K562 (cell line): ENCODE data around the gene ARHGAP18. TPM values are rescaled to one million over a fixed set of nuclear protein-coding genes. Genes with fewer than 3 reads are reported as not detected.

Source experiments
- ATAC-seq: fragments of 200-7000 bp; cut with Tn5 transposase; 3 replicates; pipeline ENCODE4 v1.9.1; 2020; ENCODE audit warnings: moderate library complexity
- BruUV-seq: library from RNA; stranded (reverse); fragments of 400-500 nt; replicated peaks from 2 replicates; lab custom pipeline; 2021; lab: Mats Ljungman, UMichigan
- CTCF ChIA-PET: fragments of 300-600 bp; formaldehyde crosslinking; extraction: SDS; loops from one replicate; lab custom pipeline; 2021; ENCODE audit warnings: low intra/inter-chr PET ratio; lab: Yijun Ruan, JAX
- POLR2A ChIA-PET: fragments of 300-600, 350-650 bp; sonication (Branson Sonifier 250); formaldehyde crosslinking; extraction: SDS; loops from one replicate; lab custom pipeline; 2021; ENCODE audit warnings: antibody characterized with exemption, inconsistent platforms; lab: Yijun Ruan, JAX
- DNase-seq, 4 experiments: peaks; one replicate each; pipeline versions ENCODE4 v3.0.0 to v3.0.0-alpha.2; 2011 to 2018; ENCODE audit warnings: low spot score in 3 of 4, mixed read lengths in 3 of 4; ENCODE audit errors: extremely low read depth in 1 of 4
- FAIRE-seq: peaks from 2 replicates; lab custom pipeline; 2011; peaks lifted over from hg19 to GRCh38; lab: Jason Lieb, UNC
- H2AFZ ChIP-seq: 2 replicates; pipeline ENCODE4 v1.6.0; 2011; ENCODE audit warnings: low read depth, low read length, control low read depth, inconsistent platforms
- H3K27ac ChIP-seq: fragments of 200-600 bp; 3 replicates; pipeline ENCODE4 v1.8.0; 2011; ENCODE audit warnings: low read depth, mild to moderate bottlenecking, control low read depth, inconsistent platforms, low read length, moderate library complexity, mixed read lengths; ENCODE audit errors: extremely low read depth
- H3K27me3 ChIP-seq, 2 experiments: fragments of 300-600 bp in 1 of 2; 2 replicates in 1 of 2; 3 replicates in 1 of 2; pipeline versions ENCODE4 v1.6.0 to v1.8.0; 2011; ENCODE audit warnings: inconsistent platforms in 2 of 2, low read length in 2 of 2, mild to moderate bottlenecking in 1 of 2, mixed read lengths in 1 of 2, moderate library complexity in 1 of 2; ENCODE audit not compliant: control insufficient read depth in 2 of 2, insufficient read depth in 2 of 2
- H3K36me3 ChIP-seq: fragments of 300-600 bp; 3 replicates; pipeline ENCODE4 v1.8.0; 2011; ENCODE audit warnings: mild to moderate bottlenecking, low read length, inconsistent platforms; ENCODE audit not compliant: control insufficient read depth, insufficient read depth
- H3K4me1 ChIP-seq, 2 experiments: fragments of 200-600 bp in 1 of 2; replicated peaks in 1 of 2; 2 replicates in 1 of 2; 3 replicates in 1 of 2; pipeline versions ENCODE4 v1.5.1 to v1.8.0; 2011; ENCODE audit warnings: inconsistent platforms in 2 of 2, low read length in 2 of 2, mild to moderate bottlenecking in 1 of 2, mixed read lengths in 1 of 2, moderate library complexity in 1 of 2; ENCODE audit not compliant: control insufficient read depth in 2 of 2, insufficient read depth in 2 of 2
- H3K4me2 ChIP-seq: 2 replicates; pipeline ENCODE4 v1.6.1; 2011; ENCODE audit warnings: low read length, control low read depth, inconsistent platforms, mixed read lengths; ENCODE audit not compliant: insufficient read depth
- H3K4me3 ChIP-seq: fragments of 200-600 bp; sonication (generic), shearing (Covaris generic); 2 replicates; pipeline ENCODE4 v1.5.1; 2016; ENCODE audit warnings: control low read depth, inconsistent platforms
- H3K79me2 ChIP-seq: fragments of 200-600 bp; 3 replicates; pipeline ENCODE4 v1.8.0; 2011; ENCODE audit warnings: low read length, inconsistent platforms; ENCODE audit not compliant: control insufficient read depth, insufficient read depth
- H3K9ac ChIP-seq, 2 experiments: 2 replicates each; pipeline versions ENCODE4 v1.6.0 to v1.6.1; 2011; ENCODE audit warnings: low read depth in 2 of 2, low read length in 2 of 2, control low read depth in 1 of 2, inconsistent platforms in 1 of 2, mild to moderate bottlenecking in 1 of 2, mixed read lengths in 1 of 2; ENCODE audit not compliant: insufficient read depth in 1 of 2
- H3K9me1 ChIP-seq: one replicate; pipeline ENCODE4 v1.6.0; 2011; ENCODE audit warnings: inconsistent platforms, mild to moderate bottlenecking, low read length, moderate library complexity; ENCODE audit not compliant: control insufficient read depth, insufficient read depth
- H3K9me3 ChIP-seq: replicated peaks from 2 replicates; pipeline ENCODE4 v1.5.1; 2011; ENCODE audit warnings: low read depth, low read length, inconsistent platforms; ENCODE audit not compliant: control insufficient read depth, insufficient read depth
- H4K20me1 ChIP-seq: replicated peaks from 2 replicates; pipeline ENCODE4 v1.6.1; 2011; ENCODE audit warnings: low read length, inconsistent platforms, mixed read lengths; ENCODE audit not compliant: control insufficient read depth, insufficient read depth
- CBFA2T2 ChIP-seq: fragments of 450-650 bp; conservative IDR thresholded peaks from 2 replicates; pipeline ENCODE4 v1.6.1; 2017; ENCODE audit warnings: mild to moderate bottlenecking
- CREB3L1 ChIP-seq: fragments of 450-650 bp; IDR thresholded peaks from 2 replicates; pipeline ENCODE4 v1.6.1; 2014; ENCODE audit warnings: low read depth, mild to moderate bottlenecking, moderate library complexity, borderline replicate concordance
- ELF2 ChIP-seq: fragments of 250-450 bp; sonication (Bioruptor Pico); IDR thresholded peaks from 2 replicates; pipeline ENCODE4 v1.5.0; 2021; ENCODE audit warnings: mild to moderate bottlenecking
- EP300 ChIP-seq: IDR thresholded peaks from 2 replicates; pipeline ENCODE4 v1.6.1; 2012; ENCODE audit warnings: low read length, improper control_type of control experiment
- HDAC1 ChIP-seq, 2 experiments: fragments of 450-650 bp; IDR thresholded peaks; 2 replicates each; pipeline ENCODE4 v1.6.1; 2016 to 2017; ENCODE audit warnings: inconsistent platforms in 1 of 2, mild to moderate bottlenecking in 1 of 2, moderate library complexity in 1 of 2
- KLF16 ChIP-seq: IDR thresholded peaks from 2 replicates; pipeline ENCODE4 v1.6.1; 2016; ENCODE audit warnings: antibody characterized with exemption
- POLR2AphosphoS2 ChIP-seq: IDR thresholded peaks from 2 replicates; pipeline ENCODE4 v1.6.1; 2012; ENCODE audit warnings: low read length, improper control_type of control experiment
- ZFP1 ChIP-seq: fragments of 450-650 bp; formaldehyde crosslinking; IDR thresholded peaks from 2 replicates; pipeline ENCODE4 v1.4.0; 2020; ENCODE audit warnings: mild to moderate bottlenecking, mixed read lengths
- ZFP36 ChIP-seq: fragments of 150-350 bp; IDR thresholded peaks from 2 replicates; pipeline ENCODE4 v1.6.1; 2018; ENCODE audit warnings: low read length, low read depth; ENCODE audit not compliant: partially characterized antibody
- WGBS: fragments of 100-300 bp; shearing (Covaris generic); methylation state at CpG from one replicate; pipeline ENCODE4 v1.1.6; 2016; ENCODE audit warnings: low coverage, mixed read lengths; ENCODE audit not compliant: insufficient coverage; ENCODE audit errors: missing lambda C conversion rate; 5-methylcytosine and 5-hydroxymethylcytosine counted together
- in situ Hi-C: fragments of 300-500 bp; cut with MboI; formaldehyde crosslinking; loops from 4 replicates; pipeline ENCODE4 v1.15.0; 2018; ENCODE audit warnings: inconsistent platforms, mixed read lengths
- intact Hi-C: fragments of 100-400 bp; cut with micrococcal nuclease; formaldehyde crosslinking; loops from 2 replicates; pipeline ENCODE4 v1.14.2; 2022
- polyA plus RNA-seq, 8 experiments: library from polyadenylated mRNA; depleted of rRNA in 4 of 8; stranded (reverse) in 5 of 8; unstranded in 3 of 8; fragments of >200 nt; fragmentation: Nextera tagmentation in 2 of 8; fragmentation: Illumina TruSeq in 1 of 8; extraction: Ambion mirVana in 2 of 8; extraction: Trizol in 1 of 8; gene quantifications; 2 replicates each; pipeline versions ENCODE4 v1.2.1 to v1.2.3, GENCODE V29; 2011 to 2014; ENCODE audit warnings: inconsistent platforms in 1 of 8, missing spikeins in 1 of 8
- total RNA-seq, 7 experiments: library from RNA; depleted of rRNA in 6 of 7; stranded (reverse); fragments of >200 nt in 6 of 7; fragmentation: Illumina TruSeq in 2 of 7; extraction: Trizol in 2 of 7; gene quantifications; 2 replicates each; pipeline versions ENCODE4 v1.2.1 to v1.2.3, GENCODE V29; 2011 to 2021; ENCODE audit warnings: low replicate concordance in 1 of 7

The ARHGAP18 gene
- total and polyA plus RNA-seq, 9 of the 15 experiments (the other 6 are each of a cell fraction or from before 2014, with no cell fraction given): 13.3 to 29.7 (median 21.1) TPM

- ChIA-PET CTCF (no interaction called here), POLR2A (no interaction called here)
- ATAC-seq: no peak
- TF ChIP-seq ZFP1 (no peak), ELF2 (CRISPR knock-in tag) (no peak), EP300 (no peak), HDAC1 (IDR thresholded peaks at IDR 0.05) (no peak), ZFP36 (no peak), KLF16 (no peak), CBFA2T2 (no peak), CREB3L1 (no peak), POLR2AphosphoS2 (no peak)
- Histone ChIP-seq H3K36me3 (peaks cover 3% of the 10 kb centered on the region; the same call in 1 of the 3 replicates), H3K79me2 (no peaks in the 10 kb centered on the region), H3K4me1 (no peaks in the 10 kb centered on the region), H4K20me1 (no peaks in the 10 kb centered on the region), H3K27ac (no peak overlapping the region), H3K9me3 (no peaks in the 10 kb centered on the region), H3K27me3 (no peaks in the 10 kb centered on the region), H3K9ac (no peak overlapping the region), H3K9me1 (no peaks in the 10 kb centered on the region), H2AFZ (no peak overlapping the region), H3K4me3 (no peak overlapping the region), H3K4me2 (no peak overlapping the region)
- no peak for FAIRE-seq
- WGBS: 100% methylated on average over 3 of the region's 3 CpGs
- BruUV-seq: no TSS peak
- in situ Hi-C loops: loop anchor here (10.0 to 25.0 kb wide), 4 partner anchors 152 to 419 kb away; partner anchors contain the start of gene L3MBTL3
- intact Hi-C loops: no loop called here
- DNase-seq: no peak
Measured at GRCh38 chr6:129593233-129593564, 116.8 kb downstream of the ARHGAP18 start.
